Gastrocnemius medialis (tissue), 4 donors: ENCODE data around the gene EHD2. TPM values are rescaled to one million over a fixed set of nuclear protein-coding genes. Genes with fewer than 3 reads are reported as not detected.

Source experiments
- ATAC-seq, 2 donors: fragments of 150-250 bp; one replicate each; pipeline ENCODE4 v1.9.1; 2016
- DNase-seq, 2 donors: peaks; one replicate each; pipeline ENCODE4 v3.0.0-alpha.2; 2019
- H3K27ac ChIP-seq, 4 donors: fragments of 200-600 bp; sonication (generic); 1 replicate in 1 of 4; 2 replicates in 3 of 4; pipeline ENCODE4 v1.5.1; 2016 to 2018; ENCODE audit warnings: mild to moderate bottlenecking in 2 of 4, moderate library complexity in 1 of 4
- H3K27me3 ChIP-seq, 3 donors: fragments of 200-600 bp; sonication (generic) in 2 of 3; 1 replicate in 1 of 3; 2 replicates in 2 of 3; pipeline versions ENCODE4 v1.5.1 to v1.6.0; 2016 to 2019; ENCODE audit warnings: mild to moderate bottlenecking in 1 of 3, moderate library complexity in 1 of 3
- H3K36me3 ChIP-seq, 2 donors: fragments of 200-600 bp; sonication (generic) in 1 of 2; one replicate each; pipeline ENCODE4 v1.5.1; 2017 to 2018
- H3K4me1 ChIP-seq, 2 donors: fragments of 200-600 bp; sonication (generic) in 1 of 2; one replicate each; pipeline ENCODE4 v1.5.1; 2016 to 2017; ENCODE audit warnings: mild to moderate bottlenecking in 2 of 2
- H3K4me3 ChIP-seq, 4 donors: fragments of 200-600 bp; sonication (generic) in 3 of 4; 1 replicate in 1 of 4; 2 replicates in 3 of 4; pipeline ENCODE4 v1.5.1; 2016 to 2019; ENCODE audit warnings: mild to moderate bottlenecking in 2 of 4
- H3K9me3 ChIP-seq, 3 donors: fragments of 200-600 bp; sonication (generic) in 2 of 3; 1 replicate in 1 of 3; 2 replicates in 2 of 3; pipeline ENCODE4 v1.5.1; 2016 to 2019
- CTCF ChIP-seq, 5 experiments: fragments of 450-650 bp in 3 of 5; fragments of 200-600 bp in 2 of 5; sonication (generic) in 2 of 5; IDR thresholded peaks in 4 of 5; conservative IDR thresholded peaks in 1 of 5; 1 replicate in 4 of 5; 2 replicates in 1 of 5; pipeline ENCODE4 v1.5.1; 2016 to 2019; ENCODE audit warnings: antibody characterized with exemption in 5 of 5, mild to moderate bottlenecking in 3 of 5, moderate library complexity in 3 of 5
- POLR2A ChIP-seq, 2 donors: fragments of 450-650 bp; IDR thresholded peaks; one replicate each; pipeline ENCODE4 v1.6.1; 2017; ENCODE audit warnings: antibody characterized with exemption in 2 of 2, mild to moderate bottlenecking in 2 of 2, moderate library complexity in 2 of 2
- in situ Hi-C, 4 donors: fragments of 200-750 bp; cut with MboI; loops; one replicate each; pipeline versions ENCODE4 v1.15.0 to v1.8.0; 2017; ENCODE audit warnings: low sequenced_read_pairs in 4 of 4
- intact Hi-C: fragments of 100-400 bp; cut with DNase I; formaldehyde crosslinking; loops from one replicate; pipeline ENCODE4 v1.15.1; 2023; ENCODE audit warnings: low total_unique reads
- total RNA-seq, 4 donors: library from RNA; depleted of rRNA; stranded (reverse); fragments of >200 nt; gene quantifications; one replicate each; pipeline versions ENCODE4 v1.1.0 to v1.2.3, GENCODE V29; 2016

The EHD2 gene
- total RNA-seq, 4 donors from 2014 or later, result 10.9 to 46.6 (median 33.8) TPM

GRCh38 chr19:47778954-47779351, 65.7 kb downstream of the EHD2 start:
- TF ChIP-seq POLR2A (IDR thresholded peaks at IDR 0.05) (no peak), CTCF (IDR thresholded peaks at IDR 0.05 in 4 of 5, conservative IDR thresholded peaks at IDR 0.05 in 1 of 5) (no peak)
- DNase-seq (peak; percentile 35 to 75), ATAC-seq (peak; percentile 24 to 52)
- intact Hi-C loops (loop anchor here (2.0 to 10.0 kb wide), 3 partner anchors 34 to 1986 kb away; partner anchors contain the start of genes AP2A1, BICRA, NOP53 and TSKS), in situ Hi-C loops (no loop called here)
- Histone ChIP-seq H3K4me1 (peaks cover 41% of the 10 kb centered on the region in 2 donors), H3K9me3 (no peaks in the 10 kb centered on the region), H3K36me3 (peaks cover 0 to 25% of the 10 kb centered on the region in 2 donors), H3K27ac (peak overlapping the region; percentile 93 to 99 (median 95)), H3K4me3 (peak overlapping the region; percentile 74 to 98 (median 90)), H3K27me3 (no peaks in the 10 kb centered on the region)

- intact Hi-C loops, result loop anchor here (2.0 to 10.0 kb wide), 4 partner anchors 35 to 1985 kb away; partner anchors contain the start of genes AP2A1, BICRA, NOP53 and TSKS
- in situ Hi-C loops, result no loop called here
- DNase-seq (peak; percentile 82 to 95), ATAC-seq (peak; percentile 83 to 91)
- Histone ChIP-seq H3K27me3 (no peaks in the 10 kb centered on the region), H3K27ac (peak overlapping the region; percentile 93 to 99 (median 95)), H3K4me1 (peaks cover 41% of the 10 kb centered on the region in 2 donors), H3K4me3 (peak overlapping the region; percentile 74 to 98 (median 90)), H3K36me3 (peaks cover 0 to 32% of the 10 kb centered on the region in 2 donors), H3K9me3 (no peaks in the 10 kb centered on the region)
- TF ChIP-seq CTCF (IDR thresholded peaks at IDR 0.05 in 4 of 5, conservative IDR thresholded peaks at IDR 0.05 in 1 of 5) (no peak), POLR2A (IDR thresholded peaks at IDR 0.05) (peak; percentile 71 to 86)
Measured at GRCh38 chr19:47779524-47780214, 66.4 kb downstream of the EHD2 start.

- in situ Hi-C loops (no loop called here), intact Hi-C loops (loop anchor here (5.0 kb wide), 1 partner anchor 268 kb away; no protein-coding TSS in a partner anchor)
- no peak for TF ChIP-seq POLR2A (IDR thresholded peaks at IDR 0.05)
- no peak for TF ChIP-seq CTCF (IDR thresholded peaks at IDR 0.05 in 4 of 5, conservative IDR thresholded peaks at IDR 0.05 in 1 of 5)
- Histone ChIP-seq H3K9me3 (no peaks in the 10 kb centered on the region), H3K4me3 (peak overlapping the region; percentile 74 to 98 (median 90)), H3K36me3 (peaks cover 0 to 35% of the 10 kb centered on the region in 2 donors), H3K27ac (peak overlapping the region; percentile 93 to 99 (median 95)), H3K27me3 (no peaks in the 10 kb centered on the region), H3K4me1 (peaks cover 41% of the 10 kb centered on the region in 2 donors)
- DNase-seq (peak in 1 of 2 donors; percentile 33), ATAC-seq (no peak)
Measured at GRCh38 chr19:47780215-47780551, 67.0 kb downstream of the EHD2 start.

- Histone ChIP-seq H3K4me1 (peaks cover 47 to 49% of the 10 kb centered on the region in 2 donors), H3K4me3 (no peak overlapping the region), H3K9me3 (no peaks in the 10 kb centered on the region), H3K36me3 (peaks cover 0 to 44% of the 10 kb centered on the region in 2 donors), H3K27me3 (no peaks in the 10 kb centered on the region), H3K27ac (peak overlapping the region; percentile 93 to 99 (median 95))
- in situ Hi-C loops, result no loop called here
- TF ChIP-seq POLR2A (IDR thresholded peaks at IDR 0.05) (no peak), CTCF (IDR thresholded peaks at IDR 0.05 in 4 of 5, conservative IDR thresholded peaks at IDR 0.05 in 1 of 5) (no peak)
- intact Hi-C loops, result loop anchor here (5.0 kb wide), 1 partner anchor 269 kb away; no protein-coding TSS in a partner anchor
- ATAC-seq (no peak), DNase-seq (peak in 1 of 2 donors; percentile 39)
Measured at GRCh38 chr19:47781590-47782262, 68.5 kb downstream of the EHD2 start.
